ENCODE data around the gene PARVA. TPM values are rescaled to one million over a fixed set of nuclear protein-coding genes. Genes with fewer than 3 reads are reported as not detected.

PARVA gene
- total RNA-seq, 1 donor from 2014 or later = 55.1 TPM

DNA sequence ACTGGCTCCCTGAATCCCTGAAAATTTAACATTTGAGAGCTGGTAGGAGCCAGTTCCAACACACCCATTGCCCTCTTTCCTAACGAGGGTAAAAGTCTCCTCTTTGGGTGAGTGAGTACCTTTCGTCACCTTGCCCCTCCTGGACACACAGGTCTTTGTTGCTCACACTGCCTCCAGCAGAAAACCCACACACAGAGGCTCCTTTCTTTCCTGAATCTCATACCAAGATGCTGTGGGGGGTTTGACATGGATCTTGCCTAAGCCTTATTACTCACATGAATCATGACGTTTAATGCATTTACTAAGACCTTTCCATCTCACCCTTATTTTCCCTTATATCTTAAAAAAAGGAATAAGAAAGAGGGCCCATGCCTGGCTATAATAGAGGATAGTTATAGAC lies 53.0 kb downstream of the PARVA start:
- DNase-seq (ENCODE audit: extremely low read depth, low read depth, low spot score) = no peak

DNA sequence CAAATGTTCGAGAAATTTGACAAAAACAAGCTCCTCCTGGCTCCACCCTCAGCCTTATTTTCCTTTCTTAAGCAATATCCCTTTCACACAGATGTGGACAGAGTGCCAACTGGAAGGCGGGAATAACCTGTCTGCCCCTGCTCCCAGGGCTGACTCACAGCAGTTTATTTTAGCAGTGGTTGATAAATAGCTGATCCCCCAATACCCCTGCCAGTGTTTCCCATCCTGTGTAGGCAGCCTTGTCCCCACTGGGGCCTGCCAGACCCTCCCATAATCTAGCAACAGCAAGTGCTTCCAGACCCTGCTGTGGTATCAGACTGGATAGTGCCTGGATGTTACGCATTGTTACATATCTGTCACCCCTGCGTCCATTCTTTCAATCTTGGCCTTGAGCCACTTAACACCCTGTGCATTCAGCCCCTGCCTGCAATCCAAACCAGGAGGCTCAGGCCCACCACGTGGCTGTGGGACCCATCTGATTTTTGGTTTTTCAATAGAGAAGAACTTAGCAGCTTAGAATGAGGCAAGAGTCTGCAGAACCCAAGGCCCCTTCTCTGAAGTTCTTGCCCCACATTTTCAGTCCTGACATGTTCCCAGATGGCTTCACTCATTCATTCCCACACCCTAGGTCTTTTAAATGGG lies 53.7 kb downstream of the PARVA start:
- DNase-seq (ENCODE audit: extremely low read depth, low read depth, low spot score) = no peak

GRCh38 chr11:12432507-12432906 lies 55.1 kb downstream of the PARVA start:
- no peak for DNase-seq (ENCODE audit: extremely low read depth, low read depth, low spot score)

DNA sequence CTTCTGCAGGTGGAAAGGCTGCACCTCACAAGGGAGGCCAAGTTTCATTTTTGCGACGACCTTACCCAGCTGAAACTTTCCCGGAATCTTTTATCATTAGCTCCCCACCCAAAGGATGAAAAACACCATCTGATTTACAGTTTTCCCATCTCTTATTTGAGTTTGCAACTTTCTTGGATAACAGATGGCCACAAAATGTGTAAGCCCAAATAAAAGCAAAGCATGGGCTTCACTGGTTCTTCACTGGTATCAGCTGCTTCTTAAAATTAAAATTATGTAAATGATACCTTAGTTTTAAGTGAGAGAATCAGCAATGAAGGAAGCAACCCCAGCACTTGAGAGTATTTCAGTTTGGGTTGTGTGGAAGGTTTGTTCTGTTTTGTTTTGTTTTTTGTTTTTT lies 55.8 kb downstream of the PARVA start:
- DNase-seq (ENCODE audit: extremely low read depth, low read depth, low spot score) = no peak

DNA sequence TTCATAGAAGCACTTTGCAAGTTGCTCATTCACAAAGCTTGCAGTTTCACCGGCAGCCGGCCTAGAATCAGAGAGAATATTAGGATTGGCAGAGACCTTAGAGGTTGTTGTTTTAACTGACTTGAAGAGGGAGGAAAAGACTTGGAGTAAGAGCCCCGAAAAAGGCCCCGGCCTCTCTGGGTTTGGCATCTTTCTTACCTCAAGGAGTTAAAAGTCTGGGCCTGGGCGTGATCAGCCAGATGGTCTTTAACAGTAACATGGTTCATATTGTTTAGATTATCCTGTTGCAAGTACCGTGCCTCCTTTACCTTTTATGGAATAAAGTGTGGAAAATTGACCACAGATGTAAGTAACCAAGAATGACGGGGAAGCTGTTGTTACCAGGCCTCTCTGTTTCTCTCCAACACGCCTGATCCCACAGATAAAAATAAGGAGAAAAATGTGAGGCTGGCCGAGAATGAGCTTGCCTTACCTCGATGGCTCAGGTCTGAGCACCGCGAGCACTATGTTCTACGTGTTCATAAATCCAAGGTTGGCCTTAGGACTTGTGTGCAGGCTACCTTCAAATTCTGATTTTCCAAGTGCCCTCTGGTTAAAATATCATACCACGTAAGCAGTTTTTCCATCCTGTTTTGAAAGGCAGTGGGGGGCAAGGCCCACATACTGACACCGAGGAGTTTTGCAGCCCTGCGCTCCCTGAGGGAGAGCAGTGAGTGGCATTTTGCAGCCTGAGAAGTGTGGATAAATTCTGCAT lies 56.4 kb downstream of the PARVA start:
- no peak for DNase-seq (ENCODE audit: extremely low read depth, low read depth, low spot score)

- no peak for DNase-seq (ENCODE audit: extremely low read depth, low read depth, low spot score)
Measured at GRCh38 chr11:12434325-12434654, 56.9 kb downstream of the PARVA start.

- DNase-seq (ENCODE audit: extremely low read depth, low read depth, low spot score) = no peak
Measured at GRCh38 chr11:12435264-12435663, 57.9 kb downstream of the PARVA start.

- no peak for DNase-seq (ENCODE audit: extremely low read depth, low read depth, low spot score)
Measured at GRCh38 chr11:12436266-12436665, 58.9 kb downstream of the PARVA start.

DNA sequence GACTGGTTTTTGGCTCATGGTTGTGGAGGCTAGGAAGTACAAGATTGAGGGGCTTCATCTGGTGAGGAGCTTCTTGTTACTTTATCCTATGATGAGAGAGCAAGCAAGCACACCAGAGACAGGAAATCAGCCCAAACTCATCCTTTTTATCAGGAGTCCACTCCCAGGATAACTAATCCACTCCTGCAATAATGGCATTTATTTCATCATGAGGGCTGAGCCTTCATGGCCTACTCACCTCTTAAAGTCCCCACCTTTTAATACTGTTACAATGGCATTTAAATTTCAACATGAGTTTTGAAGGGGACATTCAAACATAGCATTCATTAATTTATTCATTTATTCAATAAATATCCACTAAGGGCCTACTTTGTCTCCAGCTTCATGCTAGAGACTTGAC lies 60.9 kb downstream of the PARVA start:
- no peak for DNase-seq (ENCODE audit: extremely low read depth, low read depth, low spot score)

DNA sequence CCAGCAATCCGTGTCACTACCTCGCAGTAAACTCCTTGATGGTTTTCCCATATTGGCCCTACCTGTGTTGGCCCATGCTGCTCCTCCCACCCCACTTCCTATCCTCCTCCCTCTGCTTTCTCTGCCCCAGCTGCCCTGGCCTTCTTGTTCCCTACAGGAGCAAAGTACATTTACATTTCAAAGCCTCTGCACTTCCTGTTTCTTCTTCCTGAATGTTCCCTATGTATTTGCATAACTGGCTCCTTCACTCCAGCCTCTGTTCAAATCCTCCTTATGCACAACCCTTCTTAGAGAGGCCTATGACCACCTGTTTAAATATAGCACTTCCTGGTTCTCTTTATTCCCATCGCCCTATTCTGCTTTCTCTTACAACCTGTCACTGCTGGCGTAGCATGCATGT lies 62.2 kb downstream of the PARVA start:
- DNase-seq (ENCODE audit: extremely low read depth, low read depth, low spot score) = no peak

- DNase-seq (ENCODE audit: extremely low read depth, low read depth, low spot score) = no peak
Measured at GRCh38 chr11:12440565-12440964, 63.2 kb downstream of the PARVA start.

DNA sequence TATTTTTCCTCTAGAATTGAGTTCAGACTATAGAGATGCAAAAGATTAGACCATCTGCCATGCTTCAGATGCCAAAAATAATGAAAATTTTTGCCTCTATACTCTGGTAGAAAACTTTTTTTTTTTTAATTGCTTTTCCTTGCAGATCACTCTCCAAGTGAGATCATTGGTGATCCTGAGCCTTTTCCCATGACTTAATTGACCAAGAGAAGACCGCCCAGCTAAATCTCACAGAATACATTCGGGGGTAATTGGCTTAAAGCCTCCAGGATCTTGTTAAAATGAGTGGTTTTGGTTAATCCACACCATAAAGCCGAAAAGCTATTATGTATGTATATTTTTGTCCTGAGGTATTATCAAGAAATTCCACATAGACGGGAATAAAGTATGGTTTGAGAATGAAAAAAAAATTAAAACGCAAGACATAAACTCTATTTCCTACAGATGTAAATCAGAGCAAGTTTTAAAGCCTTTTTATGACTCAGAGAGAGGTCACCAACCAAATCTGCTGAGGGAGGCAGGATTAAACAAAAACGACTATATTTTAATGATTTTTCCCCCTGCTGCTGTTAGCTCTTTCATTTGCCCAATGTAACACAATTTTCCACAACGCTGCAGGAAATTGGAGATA lies 64.0 kb downstream of the PARVA start:
- DNase-seq (ENCODE audit: extremely low read depth, low read depth, low spot score) = no peak

DNA sequence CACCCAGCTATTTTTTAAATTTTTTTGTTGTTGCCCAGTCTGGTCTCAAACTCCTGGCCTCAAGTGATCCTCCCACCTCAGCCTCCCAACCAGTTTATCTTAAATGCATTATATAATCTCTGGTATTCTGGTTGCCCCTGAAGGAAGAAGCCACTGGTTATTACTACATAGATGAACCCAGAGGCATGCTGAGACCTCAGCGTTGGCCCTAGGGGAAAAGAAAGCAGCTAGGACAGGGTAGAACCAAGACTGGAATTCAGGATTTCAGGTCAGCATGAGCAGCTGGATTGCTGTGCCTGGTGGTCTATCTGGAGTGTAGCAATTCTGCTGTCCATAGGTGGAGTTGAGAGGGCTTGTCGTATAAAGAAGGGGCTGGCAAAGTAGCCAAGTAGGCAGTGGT lies 67.2 kb downstream of the PARVA start:
- DNase-seq (ENCODE audit: extremely low read depth, low read depth, low spot score) = no peak

DNA sequence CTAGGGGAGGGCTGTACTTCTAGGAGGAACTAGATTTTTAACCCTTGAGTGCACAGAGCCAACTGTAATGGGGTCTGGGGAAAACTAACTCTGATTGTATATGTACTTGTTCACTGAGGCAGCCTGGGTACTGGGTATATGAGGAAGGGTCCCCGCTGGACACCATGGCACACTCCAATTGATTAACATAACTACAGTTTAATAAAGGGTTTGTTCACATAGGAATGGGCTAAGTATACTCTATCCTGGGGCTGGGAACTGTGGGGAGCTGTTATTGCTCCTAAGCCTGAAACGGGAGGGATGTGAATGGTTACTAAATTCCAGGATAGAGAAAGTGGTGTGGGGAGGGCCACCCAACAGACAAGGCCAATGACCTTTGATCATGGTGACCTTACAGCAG lies 67.6 kb downstream of the PARVA start:
- no peak for DNase-seq (ENCODE audit: extremely low read depth, low read depth, low spot score)

DNA sequence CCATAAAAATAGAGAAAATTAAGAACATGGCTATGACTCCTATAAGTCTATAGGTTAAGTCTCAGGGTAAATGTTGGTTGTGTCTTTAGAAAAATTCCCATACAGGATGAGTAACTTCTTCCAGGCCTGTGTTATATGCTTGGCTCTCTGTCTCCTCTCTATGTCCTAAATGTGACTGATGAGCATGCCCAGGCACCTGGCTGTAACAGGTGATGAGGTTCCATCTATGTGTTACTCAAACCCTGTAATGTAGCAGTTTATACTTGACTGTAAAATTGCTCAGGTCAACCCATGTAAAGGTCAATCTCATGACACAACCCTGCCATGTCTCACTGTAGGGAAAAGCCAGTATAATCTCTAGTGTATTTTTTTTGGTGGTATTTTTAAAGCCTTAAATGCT lies 69.5 kb downstream of the PARVA start:
- DNase-seq (ENCODE audit: extremely low read depth, low read depth, low spot score) = no peak

DNA sequence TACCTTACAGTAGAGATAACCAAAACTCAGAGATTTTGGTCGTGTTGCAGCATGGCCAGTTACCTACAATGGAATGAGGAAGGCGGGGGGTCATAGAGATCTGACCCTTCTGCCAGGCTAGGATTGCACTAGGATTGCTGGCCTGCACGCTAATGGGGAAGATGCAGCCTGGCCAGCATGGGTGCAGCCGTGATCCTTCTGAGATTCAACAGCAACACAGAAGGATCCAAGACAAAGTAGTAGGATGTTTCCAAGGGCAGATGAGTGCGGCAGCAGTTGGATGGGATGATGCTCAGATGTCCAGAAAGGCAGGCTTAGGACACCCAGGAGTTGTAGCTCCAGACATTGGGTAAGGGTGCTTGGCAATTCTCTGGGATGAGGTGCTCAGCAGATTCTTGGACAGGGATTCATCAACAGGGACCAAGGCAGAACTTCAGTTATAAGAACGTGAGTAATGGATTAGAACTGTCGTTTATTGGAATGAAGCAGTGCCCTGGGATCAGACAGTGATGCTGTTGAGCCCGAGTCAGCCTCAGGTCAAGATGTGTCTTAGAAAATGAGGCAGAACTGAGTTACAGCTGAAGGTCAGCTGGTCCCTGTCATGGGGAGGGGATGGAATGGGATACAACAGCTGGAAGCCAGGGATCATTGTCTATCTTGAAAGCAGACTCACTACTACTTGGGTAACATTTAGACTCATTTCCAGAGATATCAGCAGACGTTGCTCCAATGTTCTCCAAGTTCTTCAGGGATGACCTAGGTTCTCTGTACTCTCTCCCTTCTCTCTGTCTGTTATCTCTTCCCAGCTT lies 71.0 kb downstream of the PARVA start:
- DNase-seq (ENCODE audit: extremely low read depth, low read depth, low spot score) = no peak

- DNase-seq (ENCODE audit: extremely low read depth, low read depth, low spot score) = no peak
Measured at GRCh38 chr11:12449961-12450715, 72.8 kb downstream of the PARVA start.

DNA sequence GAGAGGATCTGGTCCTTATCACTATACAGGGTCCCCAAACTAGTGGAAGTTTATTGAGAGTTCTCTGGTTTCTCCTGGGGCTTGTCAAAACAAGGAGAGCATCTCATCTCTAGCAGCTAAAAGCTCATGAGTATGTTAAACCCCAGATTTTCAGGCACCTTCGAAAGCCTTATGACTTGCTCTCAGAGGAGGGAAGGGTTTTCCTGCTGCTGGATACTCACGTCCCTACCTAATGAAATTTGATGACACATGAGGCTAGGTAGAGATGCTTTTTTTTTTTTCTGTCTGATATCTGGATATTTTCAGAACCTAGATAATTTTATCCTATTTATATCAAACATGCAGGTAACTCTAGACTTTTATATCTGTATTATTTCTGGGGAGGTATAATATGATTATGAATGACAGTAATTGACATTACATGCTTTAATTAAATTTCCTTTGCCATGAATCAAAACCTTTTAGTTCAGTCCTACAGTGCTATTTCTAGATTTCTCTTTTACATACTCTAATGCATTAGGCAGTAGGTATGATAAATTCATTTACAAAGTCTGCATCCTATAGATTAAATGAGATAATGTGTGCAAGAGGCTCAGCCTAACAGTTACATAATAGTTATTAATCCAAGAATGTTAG lies 73.9 kb downstream of the PARVA start:
- DNase-seq (ENCODE audit: extremely low read depth, low read depth, low spot score) = no peak

DNA sequence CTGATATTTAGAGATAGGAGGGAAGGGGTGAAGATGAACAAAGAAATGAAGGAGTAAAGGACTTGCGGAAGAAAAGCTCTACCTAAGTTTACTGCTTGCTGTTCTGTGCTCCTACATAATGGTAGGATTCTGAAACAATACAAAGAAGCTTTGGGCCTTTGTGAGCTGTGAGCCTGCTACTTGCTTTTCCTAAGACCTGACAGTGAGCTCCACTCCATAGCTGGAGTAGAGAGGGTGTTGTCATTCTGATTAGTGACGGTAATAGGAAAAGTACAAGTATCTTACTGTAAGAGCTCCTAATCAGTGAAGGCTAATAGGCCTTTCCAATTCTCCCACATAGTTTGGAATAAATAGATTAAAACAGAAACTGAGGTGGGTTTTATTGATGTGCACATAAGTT lies 75.9 kb downstream of the PARVA start:
- no peak for DNase-seq (ENCODE audit: extremely low read depth, low read depth, low spot score)

GRCh38 chr11:12454782-12455181 lies 77.4 kb downstream of the PARVA start:
- DNase-seq (ENCODE audit: extremely low read depth, low read depth, low spot score) = no peak
